Inferior parietal cortex (tissue), 1 donor: ENCODE data around the gene PLXNA1.

Experiments
- DNase-seq: peaks from one replicate; pipeline ENCODE4 v3.0.0-alpha.2; 2016; ENCODE audit errors: extremely low spot score

The PLXNA1 gene

DNA sequence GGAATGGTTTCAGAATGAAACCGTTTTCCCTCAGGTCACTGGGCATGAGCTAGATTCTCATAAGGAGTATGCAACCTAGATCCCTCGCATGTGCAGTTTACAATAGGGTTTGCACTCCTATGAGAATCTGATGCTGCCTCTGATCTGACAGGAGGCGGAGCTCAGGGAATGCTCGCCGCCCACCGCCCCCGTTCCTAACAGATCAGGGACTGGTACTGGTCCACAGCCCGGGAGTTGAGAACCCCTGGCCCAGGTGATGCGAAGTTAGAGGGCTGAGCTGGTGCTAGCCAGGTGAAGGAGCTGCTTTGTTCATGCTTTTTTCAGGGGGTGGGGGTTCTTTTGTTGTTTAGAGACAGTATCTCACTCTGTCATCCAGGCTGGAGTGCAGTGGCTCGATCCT lies 15.5 kb upstream of the PLXNA1 start:
- DNase-seq, result no peak

DNA sequence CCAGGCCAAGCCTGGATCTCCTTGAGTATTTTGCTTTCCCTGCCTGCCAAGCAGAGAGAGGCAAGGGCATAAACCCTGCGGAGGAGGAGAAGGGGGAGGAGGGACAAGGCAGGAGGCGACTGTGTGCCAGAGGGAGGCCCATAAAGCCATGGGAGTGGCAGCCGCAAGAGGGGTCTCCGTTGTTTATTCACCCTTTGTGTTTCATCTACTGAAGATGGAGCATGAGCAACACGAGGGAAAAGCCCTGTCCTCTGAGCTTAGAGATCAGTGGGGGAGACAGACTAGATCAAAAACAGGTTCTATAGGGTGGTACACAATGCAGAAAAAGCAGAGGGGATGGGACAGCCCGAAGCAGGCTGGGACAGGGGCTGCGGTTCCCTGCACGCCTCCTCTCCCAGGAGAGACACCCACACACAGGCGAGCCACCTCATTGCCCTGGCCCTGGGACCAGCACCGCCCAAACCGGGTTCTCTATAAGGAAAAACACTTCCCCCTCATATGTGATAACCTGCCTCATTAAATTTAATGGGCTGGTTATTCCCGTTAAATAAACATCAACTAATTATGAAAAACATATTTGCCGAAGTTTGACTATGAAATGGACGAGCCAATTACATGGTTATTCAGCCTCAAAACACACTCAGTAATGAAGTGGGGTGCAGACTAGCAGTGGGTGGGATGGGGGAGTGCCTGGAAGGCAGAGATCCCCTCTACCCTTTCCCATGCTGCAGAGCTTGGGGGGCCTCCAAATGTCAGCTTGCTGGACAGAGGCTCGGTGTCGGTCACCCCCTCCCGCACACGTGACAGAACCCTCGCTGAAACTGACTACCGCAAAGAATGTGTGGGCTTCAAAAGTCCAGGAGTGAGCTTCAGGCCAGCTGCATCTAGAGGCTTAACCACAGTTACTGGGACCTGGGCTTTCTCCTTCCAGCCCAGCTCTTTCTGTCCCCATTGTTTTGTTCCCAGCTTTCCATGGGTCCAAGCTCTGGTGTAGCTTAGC lies 14.2 kb upstream of the PLXNA1 start:
- DNase-seq, result no peak

DNA sequence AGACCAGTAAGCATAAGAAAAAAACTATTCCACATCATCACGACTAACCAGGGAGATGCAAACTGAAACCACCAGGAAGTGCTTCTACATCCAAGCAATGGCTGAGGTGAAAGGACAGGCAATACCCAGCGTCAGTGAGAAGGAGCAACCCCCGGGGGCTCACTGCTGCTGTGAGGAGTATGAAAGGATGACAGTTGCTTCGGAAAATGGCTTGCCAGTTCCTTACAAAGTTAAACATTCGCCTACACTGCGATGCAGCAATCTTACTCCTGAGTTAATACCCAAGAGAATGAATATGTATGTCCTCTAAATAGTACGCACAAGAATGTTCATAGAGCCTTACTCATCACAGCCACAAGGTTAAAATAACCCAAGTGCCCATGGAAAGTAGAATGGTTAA lies 13.3 kb upstream of the PLXNA1 start:
- no peak for DNase-seq

DNA sequence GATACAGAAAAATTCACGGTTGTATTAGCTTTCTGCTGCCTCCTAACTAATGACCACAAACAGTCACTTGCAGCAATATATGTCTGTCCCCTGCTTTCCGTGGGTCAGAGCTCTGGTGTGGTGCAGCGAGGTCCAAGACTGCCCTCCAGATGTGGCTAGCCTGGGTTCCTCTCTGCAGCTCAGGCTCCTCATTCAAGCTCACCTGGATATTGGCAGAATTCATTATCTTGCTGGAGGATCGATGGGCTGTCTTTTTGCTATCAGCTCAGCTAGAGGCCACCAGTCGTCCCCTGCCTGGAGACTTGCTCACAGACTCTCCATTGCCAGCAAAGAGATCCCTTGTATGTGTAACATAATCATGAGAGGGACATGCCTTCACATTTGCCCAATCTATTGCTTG lies 12.8 kb upstream of the PLXNA1 start:
- DNase-seq, result no peak

DNA sequence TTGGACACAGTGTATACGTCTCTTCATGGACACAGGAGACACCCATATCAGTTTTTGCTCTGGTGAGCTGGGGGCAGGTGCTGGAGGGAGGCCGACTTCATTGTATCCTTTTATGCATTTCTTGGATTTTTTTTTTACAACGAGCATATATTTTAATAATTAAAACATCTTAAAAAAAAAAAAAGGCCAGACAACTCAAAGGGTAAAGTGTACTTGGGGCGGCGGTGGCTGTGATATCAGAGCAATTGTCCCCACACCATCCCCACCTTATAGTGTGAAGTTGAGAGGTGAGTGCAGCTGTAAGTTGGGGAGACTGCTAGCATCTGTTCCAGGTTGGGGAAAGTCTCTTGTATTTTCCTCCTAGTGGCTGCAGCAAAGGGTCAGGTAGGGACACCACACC lies 12.0 kb upstream of the PLXNA1 start:
- no peak for DNase-seq

DNA sequence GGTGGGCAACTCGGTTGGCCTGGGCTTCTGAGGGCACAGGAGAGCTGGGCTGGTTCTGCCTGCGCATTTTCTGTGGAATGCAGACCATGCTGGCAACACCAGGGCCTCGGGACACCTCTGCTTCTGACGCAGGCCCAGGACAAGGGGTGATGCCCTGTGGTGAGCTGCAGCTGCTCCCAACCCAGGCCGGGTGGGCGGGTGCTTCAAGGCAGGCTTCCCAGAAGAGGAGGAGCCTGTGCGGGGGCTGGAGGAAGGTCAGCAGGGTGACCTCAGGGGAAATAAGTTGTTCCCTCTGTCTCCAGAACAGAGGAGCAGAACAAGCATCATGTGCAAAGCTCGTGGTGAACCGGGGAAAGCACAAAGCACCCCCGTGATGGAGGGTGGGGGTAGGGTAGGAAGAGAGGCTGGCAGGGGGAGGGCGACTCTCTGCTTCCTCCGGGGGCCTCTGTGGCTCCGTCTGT lies 11.0 kb upstream of the PLXNA1 start:
- no peak for DNase-seq

DNA sequence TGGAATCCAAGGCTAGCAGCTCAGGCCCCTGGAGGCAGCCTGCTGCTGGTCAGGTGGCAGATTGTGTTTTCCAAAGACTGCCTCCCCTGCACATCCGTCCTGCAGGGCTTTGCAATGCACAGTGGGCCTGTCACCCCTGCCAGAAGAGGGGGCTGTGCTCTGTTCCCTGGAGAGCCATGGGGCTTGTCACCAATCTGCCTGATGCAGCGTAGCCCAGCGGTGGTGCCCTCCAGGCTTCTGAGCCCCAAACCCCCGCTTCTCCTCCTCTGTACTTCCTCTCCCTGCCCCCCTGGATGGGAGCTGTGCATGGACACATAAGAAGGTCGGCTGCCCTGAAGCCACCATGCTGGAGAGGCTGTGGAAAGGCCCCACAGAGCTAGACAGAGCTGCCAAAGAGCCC lies 10.0 kb upstream of the PLXNA1 start:
- DNase-seq, result no peak

DNA sequence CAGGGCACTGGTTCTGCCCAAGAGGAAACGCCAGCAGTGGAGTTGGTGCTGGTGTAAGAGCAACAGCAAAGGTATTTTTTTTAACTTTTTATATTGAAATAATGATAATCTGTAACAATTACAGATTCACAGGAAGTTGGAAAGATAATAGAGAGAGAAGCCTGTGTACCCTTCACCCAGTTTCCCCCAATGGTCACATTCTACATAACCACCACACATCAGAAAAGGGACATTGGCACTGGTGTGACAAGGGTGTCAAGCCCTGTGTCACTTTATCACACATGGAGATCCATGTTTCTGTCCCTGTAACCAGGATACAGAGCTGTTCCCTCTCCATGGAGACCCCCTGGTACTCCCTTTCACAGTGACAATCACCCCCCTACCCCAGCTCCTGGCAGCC lies 9.1 kb upstream of the PLXNA1 start:
- DNase-seq, result no peak

DNA sequence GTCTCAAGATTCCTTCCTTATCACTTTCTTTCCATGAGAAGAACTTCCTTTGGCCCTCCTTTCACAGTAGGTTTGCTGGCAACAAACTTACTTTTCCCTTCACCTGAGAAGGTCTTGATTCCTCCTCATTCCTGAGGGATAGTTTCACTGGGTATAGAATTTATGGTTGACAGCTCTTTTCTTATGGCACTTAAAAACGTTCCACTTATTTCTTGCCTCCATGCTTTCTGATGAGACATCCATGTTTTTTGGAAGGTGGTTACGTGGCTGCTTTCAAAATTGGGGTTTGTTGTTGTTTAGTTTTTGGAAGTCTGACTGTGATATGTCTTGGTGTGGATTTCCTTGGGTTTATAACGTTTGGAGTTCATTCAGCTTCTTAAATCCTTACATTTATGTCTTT lies 8.2 kb upstream of the PLXNA1 start:
- no peak for DNase-seq

DNA sequence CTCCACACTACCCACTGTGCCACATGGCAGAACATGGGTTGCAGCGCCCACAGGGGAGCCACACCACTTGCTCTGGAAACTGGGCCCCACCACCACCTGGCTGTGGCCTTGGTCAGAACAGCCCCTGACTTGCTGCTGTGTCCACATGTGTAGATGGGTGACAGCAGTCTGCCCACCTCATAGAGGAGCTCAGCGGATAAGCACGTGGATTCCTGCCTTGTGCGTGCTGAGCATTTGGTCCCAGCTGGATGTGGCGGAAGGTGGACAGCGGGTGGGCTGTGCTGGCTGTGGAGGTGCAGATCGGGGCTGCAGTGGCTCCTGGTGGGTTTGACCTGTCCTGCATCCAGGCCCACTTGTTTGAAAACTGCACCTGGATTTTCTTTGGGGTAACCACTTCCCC lies 6.0 kb upstream of the PLXNA1 start:
- no peak for DNase-seq

DNA sequence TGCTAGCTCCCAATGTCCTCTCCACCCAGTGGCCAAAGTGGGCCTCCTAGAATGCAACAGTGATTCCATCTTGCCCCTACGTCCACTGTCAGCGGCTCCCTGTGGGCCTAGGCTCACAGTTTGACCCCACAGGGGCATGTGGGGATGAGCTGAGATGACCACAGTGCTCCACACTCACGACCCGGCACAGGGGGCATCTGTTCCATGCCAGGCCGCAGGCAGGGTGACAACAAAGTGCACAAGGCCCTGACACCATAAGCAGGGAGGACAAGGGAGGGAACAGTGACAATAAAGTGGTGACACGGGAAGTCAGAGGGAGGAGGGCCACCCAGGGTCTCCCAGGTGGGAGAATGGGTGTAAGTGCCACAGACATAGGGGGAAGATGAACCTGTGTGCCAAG lies 5.1 kb upstream of the PLXNA1 start:
- DNase-seq, result no peak

DNA sequence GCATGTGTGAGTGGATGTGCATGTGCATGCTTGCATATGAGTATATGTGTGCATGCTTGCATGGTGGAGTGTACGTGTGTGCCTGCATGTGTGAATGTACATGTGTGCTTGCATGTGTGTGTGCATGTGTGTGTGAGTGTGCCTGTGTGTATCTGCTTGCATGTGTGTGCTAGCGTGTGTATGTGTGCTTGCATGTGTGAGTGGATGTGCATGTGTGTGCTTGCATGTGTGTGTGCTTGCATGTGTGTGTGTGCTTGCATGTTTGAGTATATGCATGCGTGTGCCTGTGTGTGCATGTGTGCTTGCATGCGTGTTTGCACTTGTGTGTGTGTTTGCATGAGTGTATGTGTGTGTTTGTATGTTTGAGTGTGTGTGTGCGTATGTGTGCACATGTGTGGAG lies 4.6 kb upstream of the PLXNA1 start:
- DNase-seq, result no peak

DNA sequence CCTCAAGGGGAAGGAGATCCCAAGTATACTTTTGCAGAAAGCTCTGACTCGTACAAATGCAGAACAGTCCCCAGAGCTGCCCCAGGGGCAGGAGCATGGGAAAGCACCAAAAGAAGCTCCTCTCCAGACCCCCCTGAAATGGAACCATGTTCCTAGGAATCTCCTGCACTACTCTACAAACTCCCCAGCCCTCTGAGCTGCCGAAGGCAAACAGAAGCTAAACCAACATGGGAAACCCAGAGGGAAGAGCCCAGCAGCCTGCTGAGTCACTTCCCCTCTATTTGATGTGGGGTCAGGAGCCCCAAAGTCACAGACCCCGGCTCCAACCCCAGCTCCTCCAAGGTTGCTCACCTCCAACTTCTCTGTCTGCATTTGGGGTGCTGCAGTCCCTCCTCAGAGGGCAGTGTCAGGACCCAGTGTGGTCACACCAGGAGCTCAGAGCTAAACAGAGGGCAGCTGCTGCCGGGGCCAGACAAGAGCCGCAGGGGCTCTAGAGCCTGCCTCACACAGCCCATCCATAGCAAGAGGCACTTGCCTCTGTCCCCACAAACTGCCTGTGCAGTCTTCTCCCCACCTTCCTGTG lies 3.8 kb upstream of the PLXNA1 start:
- no peak for DNase-seq

DNA sequence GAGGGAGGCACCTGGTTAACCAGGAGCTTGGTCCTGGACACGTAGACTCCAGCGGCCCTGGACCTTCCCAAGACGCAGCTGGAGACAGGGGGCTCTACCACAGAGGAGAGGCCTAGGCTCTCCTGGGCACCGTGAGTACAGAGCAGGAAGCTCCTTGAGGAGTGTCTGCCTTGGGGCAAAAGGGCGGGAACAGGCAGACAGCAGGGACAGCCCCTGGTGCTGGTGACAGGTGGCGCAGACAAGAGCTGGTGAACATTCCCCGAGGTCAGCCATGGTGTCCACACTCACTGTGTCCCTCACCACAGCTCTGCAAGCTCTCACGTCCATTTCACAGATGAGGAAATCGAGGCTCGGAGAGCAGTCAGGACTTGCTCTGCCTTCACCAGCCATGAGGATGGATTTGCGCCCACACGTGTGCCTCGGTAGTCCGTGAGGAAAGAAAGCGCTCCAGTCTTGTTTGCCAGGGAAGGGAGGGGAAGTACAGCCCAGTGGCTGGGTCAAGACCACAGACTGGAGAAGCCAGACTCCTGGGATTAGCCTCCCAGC lies 2.6 kb upstream of the PLXNA1 start:
- no peak for DNase-seq

DNA sequence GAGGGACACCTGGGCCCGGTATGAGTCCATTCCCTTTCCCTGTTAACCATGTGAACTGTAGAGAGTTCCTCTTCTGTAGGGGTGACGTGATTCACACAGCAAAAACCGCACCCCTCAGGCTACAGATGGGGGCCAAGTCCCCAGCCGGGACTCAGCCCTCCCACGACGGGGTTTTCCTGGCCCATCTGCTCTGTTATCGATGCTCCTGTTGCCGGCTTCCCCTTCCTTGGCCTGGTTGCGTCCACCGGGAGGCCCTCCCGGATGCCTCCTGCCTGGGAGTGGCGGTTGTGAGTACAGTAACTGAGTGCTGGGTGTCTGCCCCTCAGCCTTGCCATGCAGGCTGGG lies 817 bp upstream of the PLXNA1 start:
- DNase-seq, result no peak

DNA sequence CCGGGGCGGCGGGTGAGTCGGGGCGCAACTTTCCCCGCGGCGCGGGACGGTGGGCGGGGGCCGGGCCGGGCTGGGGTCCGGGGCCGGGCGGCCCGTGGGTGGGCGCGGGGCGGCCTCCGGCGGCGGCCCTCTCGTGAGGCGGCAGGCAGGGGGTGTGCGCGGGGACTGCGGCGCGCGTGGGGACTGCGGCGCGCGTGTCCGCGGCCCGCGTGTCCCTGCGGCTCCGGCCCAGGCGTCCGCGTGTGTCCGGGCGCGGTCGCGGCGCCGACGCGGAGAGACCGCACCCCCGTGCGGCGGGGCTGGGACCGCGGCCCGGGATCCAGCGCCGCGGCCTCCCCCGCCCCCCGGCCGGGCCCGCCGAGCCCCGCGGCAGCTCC lies 349 bp downstream of the PLXNA1 start:
- DNase-seq, result no peak

DNA sequence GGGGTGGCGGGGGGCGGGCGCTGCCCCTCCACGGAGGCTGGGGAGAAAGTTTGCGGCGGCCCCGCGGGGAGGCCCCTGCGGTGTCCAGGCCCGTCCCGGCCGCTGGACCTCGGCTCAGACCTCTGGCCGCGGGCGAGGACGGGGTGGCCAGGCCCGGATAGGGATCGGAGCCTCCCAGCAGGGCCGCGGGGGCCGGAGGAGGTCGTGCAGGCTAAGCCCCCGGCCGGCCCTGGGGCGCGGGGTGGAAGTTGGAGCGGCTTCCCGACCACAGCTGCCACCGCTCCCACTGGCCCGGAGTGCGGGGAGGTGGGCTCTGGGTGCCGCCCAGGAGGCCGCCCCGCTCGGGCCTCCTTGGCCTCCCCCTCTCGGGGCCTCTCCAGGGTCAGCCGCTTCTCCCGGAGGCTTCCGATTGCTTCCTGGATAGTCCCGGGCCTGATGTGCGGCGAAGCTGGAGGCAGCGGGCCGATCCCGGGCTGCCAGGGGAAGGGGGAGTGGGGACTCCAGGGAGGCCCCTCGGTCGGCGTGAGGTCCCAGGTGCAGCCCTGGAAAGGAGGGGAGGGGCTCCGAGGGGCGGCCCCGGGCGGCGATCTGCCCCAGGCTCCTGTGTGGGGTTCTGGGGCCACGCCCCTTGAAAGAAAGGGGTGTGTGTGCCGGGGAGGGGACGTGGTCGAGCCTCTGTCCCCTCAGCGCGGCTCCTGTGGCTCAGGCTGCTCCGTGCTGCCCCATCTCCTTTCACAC lies 907 bp downstream of the PLXNA1 start:
- DNase-seq, result no peak

DNA sequence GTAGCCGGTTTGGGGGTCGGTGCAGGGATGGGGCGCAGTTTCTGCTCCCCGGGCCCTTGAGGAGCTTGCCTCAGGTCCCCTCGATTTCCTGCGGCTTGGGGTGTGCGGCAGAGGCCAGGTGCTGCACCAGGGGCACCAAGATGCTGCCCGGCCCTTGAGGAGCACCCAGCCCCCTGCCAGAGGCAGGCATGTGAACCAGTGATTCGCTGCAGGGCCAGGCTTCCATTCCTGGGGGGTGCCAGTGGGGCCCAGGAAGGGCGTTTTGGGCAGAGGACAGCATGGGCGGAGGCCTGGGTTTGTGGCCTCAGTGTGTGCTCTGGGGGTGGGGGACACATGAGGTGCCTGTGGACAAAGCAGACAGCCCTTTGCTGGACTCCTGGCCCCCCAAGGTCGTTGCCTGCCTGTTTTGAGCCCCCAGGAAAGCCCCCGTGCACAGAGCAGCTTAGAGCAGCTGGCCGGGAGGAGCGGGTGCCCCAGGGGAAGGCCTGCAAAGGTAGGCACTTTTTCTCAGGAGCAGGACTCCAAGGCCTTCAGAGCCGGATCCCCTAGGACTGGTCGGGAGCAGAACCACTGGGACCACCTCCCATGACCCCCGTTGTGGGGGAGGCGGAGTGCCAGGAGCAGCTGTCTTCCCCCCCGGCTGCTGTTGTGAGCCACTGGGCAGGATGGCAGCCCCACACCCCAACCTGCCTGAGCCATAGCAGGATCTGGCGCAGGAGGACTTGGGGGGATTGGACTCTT lies 1.6 kb downstream of the PLXNA1 start:
- no peak for DNase-seq

DNA sequence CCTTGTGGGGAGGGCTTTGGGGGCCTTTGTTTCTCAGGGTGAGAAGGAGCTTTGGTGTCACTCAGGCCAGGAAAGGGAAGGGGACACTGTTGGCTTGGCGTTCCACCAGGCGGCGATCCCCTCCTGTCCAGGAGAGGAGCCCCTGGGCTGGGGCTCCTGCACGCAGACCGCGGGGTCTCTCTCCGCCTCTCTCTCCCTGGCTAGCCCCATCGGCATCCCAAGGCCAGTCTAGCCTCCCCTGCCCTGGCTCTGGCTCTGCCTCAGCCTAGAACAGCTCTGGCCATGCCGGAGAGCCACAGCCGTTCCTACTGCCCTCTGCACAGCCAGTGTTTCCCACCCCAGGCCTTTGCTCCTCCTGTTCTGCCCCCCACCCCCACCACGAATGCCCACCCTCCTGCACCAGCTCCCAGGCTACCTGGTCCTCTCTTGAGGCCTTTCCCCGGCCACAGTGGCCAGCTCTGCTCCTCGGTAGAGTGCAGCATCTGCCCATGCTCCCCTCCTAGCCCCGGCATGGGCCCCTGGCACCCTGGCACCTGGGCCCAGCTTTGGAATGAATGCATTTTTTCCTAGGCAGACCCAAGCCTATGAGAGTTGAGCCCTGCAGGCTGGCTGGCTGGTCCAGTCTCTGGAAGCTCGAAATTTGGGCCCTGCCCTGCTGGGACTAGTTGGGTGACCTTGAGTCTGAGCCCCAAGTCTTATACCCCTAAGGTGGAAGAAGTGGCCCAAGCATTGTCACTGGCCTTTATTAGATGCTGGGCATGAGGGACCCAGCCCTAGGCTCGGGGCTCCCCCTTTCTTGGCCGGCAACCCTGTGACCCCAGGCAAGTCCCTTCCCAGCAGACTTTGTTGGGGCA lies 2.4 kb downstream of the PLXNA1 start:
- DNase-seq, result no peak

DNA sequence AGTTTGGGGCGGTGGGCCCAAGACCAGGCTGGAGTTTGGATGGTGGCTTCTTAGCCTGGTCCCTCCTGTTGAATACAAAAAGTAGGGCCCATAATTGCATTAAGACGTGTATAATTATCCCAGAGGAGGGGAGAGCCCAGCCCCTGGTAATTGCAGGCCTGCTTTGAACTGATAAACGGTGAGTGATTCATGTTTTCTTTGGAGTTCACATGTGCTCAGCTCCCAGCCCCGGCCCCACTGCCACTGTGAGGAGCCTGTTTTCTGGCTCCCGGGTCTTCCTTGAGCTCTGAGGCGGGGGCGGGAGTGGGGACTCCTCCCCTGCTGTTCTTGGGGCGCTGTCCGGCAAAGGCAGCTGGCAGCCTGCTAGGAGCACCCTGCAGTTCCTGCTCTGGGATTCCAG lies 3.1 kb downstream of the PLXNA1 start:
- DNase-seq, result no peak

DNA sequence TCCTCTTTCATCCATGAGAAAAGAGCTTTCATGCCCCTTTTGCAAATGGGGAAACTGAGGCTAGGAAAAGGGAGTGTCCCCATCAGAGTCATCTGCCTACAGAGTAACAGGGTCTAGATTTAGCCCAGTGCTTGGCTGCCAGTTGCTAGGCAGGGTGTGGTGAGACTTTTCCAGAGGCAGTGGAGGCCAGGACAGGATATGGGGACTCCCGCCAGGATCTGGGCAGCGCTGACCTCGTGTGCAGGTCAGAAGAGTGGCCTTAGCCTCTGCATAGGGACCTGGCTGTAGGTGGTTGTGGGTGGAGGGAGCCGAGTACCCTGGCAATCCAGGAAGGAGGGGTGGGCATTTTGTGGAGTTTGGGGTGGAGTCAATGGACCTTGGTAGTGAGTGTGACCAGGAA lies 4.2 kb downstream of the PLXNA1 start:
- no peak for DNase-seq
